Type B pancreatic cell (in vitro differentiated cells): Measurements from ENCODE around the gene KIF6. TPM values are rescaled to one million over a fixed set of nuclear protein-coding genes. Genes with fewer than 3 reads are reported as not detected.

ENCODE experiments used
- DNase-seq: peaks from one replicate; pipeline ENCODE4 v3.0.0; 2021; ENCODE audit warnings: mixed read lengths; ENCODE audit not compliant: unreplicated experiment; ENCODE audit errors: extremely low spot score
- H3K27ac Mint-ChIP-seq: 2 replicates; pipeline ENCODE4 v1.8.0; 2021; ENCODE audit warnings: mild to moderate bottlenecking, mixed read lengths
- H3K27me3 Mint-ChIP-seq: 2 replicates; pipeline ENCODE4 v1.8.0; 2021; ENCODE audit warnings: mixed read lengths
- H3K36me3 Mint-ChIP-seq: 2 replicates; pipeline ENCODE4 v1.8.0; 2021; ENCODE audit warnings: mixed read lengths
- H3K4me1 Mint-ChIP-seq: one replicate; pipeline ENCODE4 v1.8.0; 2021; ENCODE audit warnings: mixed read lengths; ENCODE audit not compliant: unreplicated experiment
- H3K4me3 Mint-ChIP-seq: 2 replicates; pipeline ENCODE4 v1.8.0; 2021; ENCODE audit warnings: mild to moderate bottlenecking, mixed read lengths
- H3K9me3 Mint-ChIP-seq: 2 replicates; pipeline ENCODE4 v1.8.0; 2021; ENCODE audit warnings: mixed read lengths
- CTCF ChIP-seq: fragments of 200-600 bp; sonication (generic); conservative IDR thresholded peaks from 2 replicates; pipeline ENCODE4 v1.5.0; 2021; ENCODE audit warnings: antibody characterized with exemption, mild to moderate bottlenecking
- total RNA-seq: library from RNA; stranded (reverse); gene quantifications from 2 replicates; pipeline ENCODE4 v1.2.1, GENCODE V29; 2021; ENCODE audit warnings: low replicate concordance

KIF6 gene
- total RNA-seq, 1 donor from 2014 or later: 3.3 TPM

- no peak for TF ChIP-seq CTCF
- H3K9me3 Mint-ChIP-seq: no peaks in the 10 kb centered on the region
Observed at GRCh38 chr6:39445667-39446066, 279.5 kb downstream of the KIF6 start.

GRCh38 chr6:39444479-39445019 lies 280.7 kb downstream of the KIF6 start:
- H3K4me3 Mint-ChIP-seq: no peak overlapping the region
- no peaks in the 10 kb centered on the region for H3K36me3 Mint-ChIP-seq
- no peaks in the 10 kb centered on the region for H3K4me1 Mint-ChIP-seq
- H3K27ac Mint-ChIP-seq: no peak overlapping the region
- H3K27me3 Mint-ChIP-seq: peaks cover 10% of the 10 kb centered on the region
- no peaks in the 10 kb centered on the region for H3K9me3 Mint-ChIP-seq
- no peak for DNase-seq
- TF ChIP-seq CTCF: no peak

More at GRCh38 chr6:39445667-39446066, 279.5 kb downstream of the KIF6 start:
- Mint-ChIP-seq H3K4me1 (no peaks in the 10 kb centered on the region), H3K27me3 (peaks cover 10% of the 10 kb centered on the region), H3K4me3 (no peak overlapping the region), H3K36me3 (no peaks in the 10 kb centered on the region), H3K27ac (no peak overlapping the region)
- DNase-seq: no peak

- no peak for TF ChIP-seq CTCF
- no peak overlapping the region for H3K4me3 Mint-ChIP-seq
- H3K36me3 Mint-ChIP-seq: no peaks in the 10 kb centered on the region
- H3K27me3 Mint-ChIP-seq: no peaks in the 10 kb centered on the region
- no peak overlapping the region for H3K27ac Mint-ChIP-seq
- no peak for DNase-seq
- H3K4me1 Mint-ChIP-seq: no peaks in the 10 kb centered on the region
- H3K9me3 Mint-ChIP-seq: no peaks in the 10 kb centered on the region
Observed at GRCh38 chr6:39441986-39442385, 283.2 kb downstream of the KIF6 start.

- no peaks in the 10 kb centered on the region for H3K36me3 Mint-ChIP-seq
- TF ChIP-seq CTCF: no peak
- H3K4me3 Mint-ChIP-seq: no peak overlapping the region
- H3K27me3 Mint-ChIP-seq: no peaks in the 10 kb centered on the region
- H3K9me3 Mint-ChIP-seq: no peaks in the 10 kb centered on the region
- no peak overlapping the region for H3K27ac Mint-ChIP-seq
- H3K4me1 Mint-ChIP-seq: no peaks in the 10 kb centered on the region
- no peak for DNase-seq
Observed at GRCh38 chr6:39441301-39441700, 283.9 kb downstream of the KIF6 start.

- DNase-seq: no peak
- Mint-ChIP-seq H3K27me3 (no peaks in the 10 kb centered on the region), H3K36me3 (no peaks in the 10 kb centered on the region), H3K4me3 (no peak overlapping the region), H3K27ac (no peak overlapping the region), H3K9me3 (peaks cover 4% of the 10 kb centered on the region), H3K4me1 (no peaks in the 10 kb centered on the region)
- TF ChIP-seq CTCF: no peak
Observed at GRCh38 chr6:39440039-39440426, 285.2 kb downstream of the KIF6 start.
